IPS-15b (cell line): Measurements from ENCODE around the gene CIT.

Experiments
- H3K27me3 ChIP-seq: one replicate; pipeline ENCODE4 v1.6.1; 2013; ENCODE audit warnings: low read length; ENCODE audit not compliant: control insufficient read depth, insufficient read depth
- H3K36me3 ChIP-seq: one replicate; pipeline ENCODE4 v1.6.1; 2013; ENCODE audit warnings: low read length; ENCODE audit not compliant: control insufficient read depth, insufficient read depth
- H3K4me1 ChIP-seq: one replicate; pipeline ENCODE4 v1.6.1; 2013; ENCODE audit warnings: mild to moderate bottlenecking, low read length; ENCODE audit not compliant: control insufficient read depth, insufficient read depth
- H3K4me3 ChIP-seq: one replicate; pipeline ENCODE4 v1.5.1; 2013; ENCODE audit warnings: low read depth, low read length
- H3K9ac ChIP-seq: one replicate; pipeline ENCODE4 v1.6.1; 2013; ENCODE audit warnings: low read depth, mild to moderate bottlenecking, low read length
- H3K9me3 ChIP-seq: one replicate; pipeline ENCODE4 v1.6.1; 2013; ENCODE audit warnings: mild to moderate bottlenecking, low read length; ENCODE audit not compliant: control insufficient read depth, insufficient read depth

CIT gene

DNA sequence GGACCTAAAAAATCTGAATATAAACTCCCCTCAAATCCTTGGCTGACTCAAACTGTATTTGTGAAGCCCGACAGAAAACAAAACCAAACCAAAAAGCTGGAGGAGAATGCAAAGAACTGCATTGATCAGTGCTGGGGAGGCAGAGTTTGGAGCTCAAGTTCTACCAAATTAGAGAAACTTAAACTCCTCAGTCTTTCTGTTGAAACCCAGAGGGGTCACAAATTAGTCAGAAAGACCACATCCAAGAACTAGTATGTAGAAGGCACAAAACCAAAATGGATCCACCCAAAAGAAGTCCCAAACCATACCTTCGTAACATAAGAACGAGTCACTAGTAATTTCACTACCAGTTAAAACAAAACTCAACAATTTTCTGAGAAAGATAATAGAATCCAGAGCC lies 224.5 kb downstream of the CIT start:
- H3K4me1 ChIP-seq: no peaks in the 10 kb centered on the region
- no peaks in the 10 kb centered on the region for H3K9me3 ChIP-seq
- no peaks in the 10 kb centered on the region for H3K27me3 ChIP-seq
- H3K36me3 ChIP-seq: no peaks in the 10 kb centered on the region
- no peak overlapping the region for H3K9ac ChIP-seq
- no peak overlapping the region for H3K4me3 ChIP-seq

- Histone ChIP-seq H3K9me3 (no peaks in the 10 kb centered on the region), H3K9ac (no peak overlapping the region)
Observed at GRCh38 chr12:119649202-119649808, 227.8 kb downstream of the CIT start.

GRCh38 chr12:119645535-119646059 lies 231.5 kb downstream of the CIT start:
- Histone ChIP-seq H3K4me3 (no peak overlapping the region), H3K9me3 (no peaks in the 10 kb centered on the region), H3K36me3 (no peaks in the 10 kb centered on the region), H3K9ac (no peak overlapping the region), H3K27me3 (no peaks in the 10 kb centered on the region), H3K4me1 (no peaks in the 10 kb centered on the region)

More at GRCh38 chr12:119649202-119649808, 227.8 kb downstream of the CIT start:
- H3K4me3 ChIP-seq: no peak overlapping the region
- H3K27me3 ChIP-seq: no peaks in the 10 kb centered on the region
- no peaks in the 10 kb centered on the region for H3K4me1 ChIP-seq
- no peaks in the 10 kb centered on the region for H3K36me3 ChIP-seq

GRCh38 chr12:119644930-119645329 lies 232.2 kb downstream of the CIT start:
- Histone ChIP-seq H3K9ac (no peak overlapping the region), H3K4me3 (no peak overlapping the region), H3K36me3 (no peaks in the 10 kb centered on the region), H3K27me3 (no peaks in the 10 kb centered on the region), H3K9me3 (no peaks in the 10 kb centered on the region), H3K4me1 (no peaks in the 10 kb centered on the region)

GRCh38 chr12:119642986-119643385 lies 234.1 kb downstream of the CIT start:
- H3K9ac ChIP-seq: no peak overlapping the region
- no peaks in the 10 kb centered on the region for H3K9me3 ChIP-seq
- H3K27me3 ChIP-seq: no peaks in the 10 kb centered on the region
- no peaks in the 10 kb centered on the region for H3K4me1 ChIP-seq
- no peaks in the 10 kb centered on the region for H3K36me3 ChIP-seq
- no peak overlapping the region for H3K4me3 ChIP-seq
